Measurements from ENCODE around the gene GPC6. TPM values are rescaled to one million over a fixed set of nuclear protein-coding genes. Genes with fewer than 3 reads are reported as not detected.

Gene GPC6
- total and polyA plus RNA-seq, 2 donors (not counting 1 experiment from before 2014, with no cell fraction given) = not detected

GRCh38 chr13:93810264-93810663 is 583.7 kb downstream of the GPC6 start:
- no peak for TF ChIP-seq EZH2 (IDR thresholded peaks at IDR 0.05; ENCODE audit: borderline replicate concordance, insufficient read depth, low read depth, low read length, poor library complexity, severe bottlenecking)
- no peak for TF ChIP-seq CTCF (IDR thresholded peaks at IDR 0.05)
- Histone ChIP-seq H4K20me1 (ENCODE audit: control insufficient read depth, insufficient read depth, low read length, poor library complexity, severe bottlenecking) (no peaks in the 10 kb centered on the region), H2AFZ (ENCODE audit: insufficient read depth, low read depth, low read length, poor library complexity, severe bottlenecking) (no peak overlapping the region), H3K36me3 (replicated peaks in 1 of 2; ENCODE audit: control extremely low read depth in 1 of 2, control insufficient read depth in 1 of 2, extremely low read depth in 1 of 2, insufficient read depth in 2 of 2, low read length in 1 of 2) (no peaks in the 10 kb centered on the region), H3K4me1 (ENCODE audit: control insufficient read depth in 2 of 2, insufficient read depth in 2 of 2, low read length in 2 of 2) (no peaks in the 10 kb centered on the region), H3K27me3 (replicated peaks in 1 of 4; ENCODE audit: control extremely low read depth in 1 of 4, control insufficient read depth in 3 of 4, insufficient read depth in 4 of 4, low read length in 3 of 4) (no peaks in the 10 kb centered on the region), H3K79me2 (ENCODE audit: control insufficient read depth, insufficient read depth, low read length) (no peaks in the 10 kb centered on the region), H3K27ac (ENCODE audit: low read length in 2 of 2) (no peak overlapping the region), H3K4me2 (replicated peaks; ENCODE audit: low read depth, low read length, poor library complexity, severe bottlenecking) (no peak overlapping the region), H3K9me3 (ENCODE audit: control extremely low read depth in 1 of 3, control insufficient read depth in 2 of 3, insufficient read depth in 1 of 3, low read length in 2 of 3) (no peaks in the 10 kb centered on the region), H3K9ac (ENCODE audit: low read length) (no peak overlapping the region), H3K4me3 (ENCODE audit: control extremely low read depth in 1 of 5, extremely low read depth in 1 of 5, insufficient read depth in 1 of 5, low read depth in 2 of 5, low read length in 4 of 5) (no peak overlapping the region)
- no peak overlapping the region for H3K27ac Mint-ChIP-seq
- intact Hi-C loops (cut with micrococcal nuclease) = no loop called here
- H3K9me3 Mint-ChIP-seq (ENCODE audit: insufficient read depth) = peaks cover 3% of the 10 kb centered on the region
- POLR2A ChIA-PET = no interaction called here
- H3K4me1 Mint-ChIP-seq = no peaks in the 10 kb centered on the region
- CTCF ChIA-PET = no interaction called here
- ATAC-seq (ENCODE audit: low read depth) (no peak), DNase-seq (no peak)
- H3K27me3 Mint-ChIP-seq = no peaks in the 10 kb centered on the region
- no peak overlapping the region for H3K4me3 Mint-ChIP-seq
- WGBS (ENCODE audit: insufficient coverage) = 70% methylated on average over 3 of the region's 4 CpGs

- Histone ChIP-seq H3K9me3 (ENCODE audit: control extremely low read depth in 1 of 3, control insufficient read depth in 2 of 3, insufficient read depth in 1 of 3, low read length in 2 of 3) (no peaks in the 10 kb centered on the region), H3K27me3 (replicated peaks in 1 of 4; ENCODE audit: control extremely low read depth in 1 of 4, control insufficient read depth in 3 of 4, insufficient read depth in 4 of 4, low read length in 3 of 4) (no peaks in the 10 kb centered on the region), H3K36me3 (replicated peaks in 1 of 2; ENCODE audit: control extremely low read depth in 1 of 2, control insufficient read depth in 1 of 2, extremely low read depth in 1 of 2, insufficient read depth in 2 of 2, low read length in 1 of 2) (no peaks in the 10 kb centered on the region), H3K79me2 (ENCODE audit: control insufficient read depth, insufficient read depth, low read length) (no peaks in the 10 kb centered on the region), H4K20me1 (ENCODE audit: control insufficient read depth, insufficient read depth, low read length, poor library complexity, severe bottlenecking) (no peaks in the 10 kb centered on the region), H3K4me1 (ENCODE audit: control insufficient read depth in 2 of 2, insufficient read depth in 2 of 2, low read length in 2 of 2) (no peaks in the 10 kb centered on the region), H3K9ac (ENCODE audit: low read length) (no peak overlapping the region), H2AFZ (ENCODE audit: insufficient read depth, low read depth, low read length, poor library complexity, severe bottlenecking) (no peak overlapping the region), H3K4me3 (ENCODE audit: control extremely low read depth in 1 of 5, extremely low read depth in 1 of 5, insufficient read depth in 1 of 5, low read depth in 2 of 5, low read length in 4 of 5) (no peak overlapping the region), H3K27ac (ENCODE audit: low read length in 2 of 2) (no peak overlapping the region), H3K4me2 (replicated peaks; ENCODE audit: low read depth, low read length, poor library complexity, severe bottlenecking) (no peak overlapping the region)
- DNase-seq (no peak), ATAC-seq (ENCODE audit: low read depth) (no peak)
- intact Hi-C loops (cut with micrococcal nuclease) = no loop called here
- Mint-ChIP-seq H3K4me1 (no peaks in the 10 kb centered on the region), H3K9me3 (ENCODE audit: insufficient read depth) (peaks cover 3% of the 10 kb centered on the region), H3K27ac (no peak overlapping the region), H3K27me3 (no peaks in the 10 kb centered on the region), H3K4me3 (no peak overlapping the region)
- POLR2A ChIA-PET = no interaction called here
- WGBS (ENCODE audit: insufficient coverage) = 80% methylated on average over 2 of the region's 3 CpGs
- CTCF ChIA-PET = no interaction called here
- TF ChIP-seq CTCF (IDR thresholded peaks at IDR 0.05) (no peak), EZH2 (IDR thresholded peaks at IDR 0.05; ENCODE audit: borderline replicate concordance, insufficient read depth, low read depth, low read length, poor library complexity, severe bottlenecking) (no peak)
Observed at GRCh38 chr13:93811071-93811737, 584.6 kb downstream of the GPC6 start.

Measured in B cell (primary cell).